HepG2 (cell line): ENCODE results near the gene KIF2B. TPM values are rescaled to one million over a fixed set of nuclear protein-coding genes. Genes with fewer than 3 reads are reported as not detected.

Experiments used
- ATAC-seq: fragments of 200-7000 bp; cut with Tn5 transposase; 3 replicates; pipeline ENCODE4 v1.9.1; 2020; ENCODE audit warnings: mild to moderate bottlenecking, moderate library complexity
- BruUV-seq: library from RNA; stranded (reverse); fragments of 400-500 nt; replicated peaks from 2 replicates; lab custom pipeline; 2021; lab: Mats Ljungman, UMichigan
- CTCF ChIA-PET: fragments of 300-600 bp; formaldehyde crosslinking; extraction: SDS; loops from one replicate; lab custom pipeline; 2021; ENCODE audit warnings: low total read pairs, inconsistent platforms, low intra/inter-chr PET ratio; lab: Yijun Ruan, JAX
- POLR2A ChIA-PET: fragments of 350-600 bp; sonication (Branson Sonifier 250); formaldehyde crosslinking; loops from one replicate; lab custom pipeline; 2020; ENCODE audit warnings: antibody characterized with exemption, inconsistent platforms; lab: Yijun Ruan, JAX
- DNase-seq: peaks from one replicate; pipeline ENCODE4 v3.0.0-alpha.2; 2015; ENCODE audit warnings: low spot score
- FAIRE-seq: peaks from 3 replicates; lab custom pipeline; 2011; peaks lifted over from hg19 to GRCh38; lab: Jason Lieb, UNC
- H2AFZ ChIP-seq: one replicate; pipeline ENCODE4 v1.6.1; 2011; ENCODE audit warnings: low read length, inconsistent platforms
- H3K27ac ChIP-seq: fragments of 300-600 bp; 3 replicates; pipeline ENCODE4 v1.8.0; 2011; ENCODE audit warnings: mixed run types, mild to moderate bottlenecking, mixed read lengths, low read length, inconsistent platforms; ENCODE audit not compliant: insufficient read depth; ENCODE audit errors: extremely low read length
- H3K27me3 ChIP-seq, 2 experiments: fragments of 200-600 bp in 1 of 2; 2 replicates in 1 of 2; 3 replicates in 1 of 2; pipeline versions ENCODE4 v1.6.0 to v1.8.0; 2011; ENCODE audit warnings: low read length in 2 of 2, mild to moderate bottlenecking in 2 of 2, moderate library complexity in 2 of 2, inconsistent platforms in 1 of 2; ENCODE audit not compliant: insufficient read depth in 2 of 2, control insufficient read depth in 1 of 2
- H3K36me3 ChIP-seq, 2 experiments: fragments of 200-600 bp in 1 of 2; replicated peaks in 1 of 2; 2 replicates in 1 of 2; 3 replicates in 1 of 2; pipeline versions ENCODE4 v1.5.1 to v1.8.0; 2011; ENCODE audit warnings: low read length in 2 of 2, inconsistent platforms in 1 of 2; ENCODE audit not compliant: insufficient read depth in 2 of 2, control insufficient read depth in 1 of 2
- H3K4me1 ChIP-seq: 2 replicates; pipeline ENCODE4 v1.5.1; 2012; ENCODE audit warnings: low read length, inconsistent platforms; ENCODE audit not compliant: insufficient read depth
- H3K4me2 ChIP-seq: 2 replicates; pipeline ENCODE4 v1.6.0; 2011; ENCODE audit warnings: low read depth, low read length, inconsistent platforms
- H3K4me3 ChIP-seq, 3 experiments: fragments of 200-600 bp in 1 of 3; sonication (generic), shearing (Covaris generic) in 1 of 3; replicated peaks in 1 of 3; 2 replicates each; pipeline ENCODE4 v1.5.1; 2011 to 2016; ENCODE audit warnings: low read length in 3 of 3, inconsistent platforms in 2 of 3, low read depth in 2 of 3, mild to moderate bottlenecking in 2 of 3, control low read depth in 1 of 3, mixed read lengths in 1 of 3; ENCODE audit not compliant: insufficient read depth in 1 of 3
- H3K79me2 ChIP-seq: one replicate; pipeline ENCODE4 v1.6.1; 2011; ENCODE audit warnings: low read length, inconsistent platforms; ENCODE audit not compliant: insufficient read depth
- H3K9ac ChIP-seq: 2 replicates; pipeline ENCODE4 v1.6.0; 2011; ENCODE audit warnings: mild to moderate bottlenecking, low read depth, low read length, inconsistent platforms; ENCODE audit not compliant: insufficient read depth
- H3K9me3 ChIP-seq: 2 replicates; pipeline ENCODE4 v1.5.1; 2012; ENCODE audit warnings: mild to moderate bottlenecking, low read length
- H4K20me1 ChIP-seq: 2 replicates; pipeline ENCODE4 v1.6.0; 2011; ENCODE audit warnings: inconsistent platforms, mild to moderate bottlenecking, low read length, moderate library complexity; ENCODE audit not compliant: insufficient read depth
- JUN ChIP-seq: sonication (generic); formaldehyde crosslinking; IDR thresholded peaks from 2 replicates; pipeline ENCODE4 v1.4.0; 2020; ENCODE audit warnings: mild to moderate bottlenecking, missing genetic modification reagents
- KLF9 ChIP-seq: IDR thresholded peaks from 2 replicates; pipeline ENCODE4 v1.6.1; 2016; ENCODE audit warnings: low read depth
- SP5 ChIP-seq: IDR thresholded peaks from 2 replicates; pipeline ENCODE4 v1.6.1; 2016; ENCODE audit warnings: low read depth, borderline replicate concordance
- SRY ChIP-seq: sonication (generic); formaldehyde crosslinking; IDR thresholded peaks from 2 replicates; pipeline ENCODE4 v1.8.0; 2022; ENCODE audit warnings: mild to moderate bottlenecking, missing genetic modification reagents
- STAT6 ChIP-seq: sonication (generic); formaldehyde crosslinking; IDR thresholded peaks from 2 replicates; pipeline ENCODE4 v1.4.0; 2020; ENCODE audit warnings: missing genetic modification reagents, mild to moderate bottlenecking, borderline replicate concordance
- TEAD2 ChIP-seq: sonication (generic); formaldehyde crosslinking; IDR thresholded peaks from 2 replicates; pipeline ENCODE4 v1.9.0; 2021; ENCODE audit warnings: missing genetic modification reagents
- ZBTB20 ChIP-seq: sonication (generic); formaldehyde crosslinking; IDR thresholded peaks from 2 replicates; pipeline ENCODE4 v1.8.1; 2023; ENCODE audit warnings: missing genetic modification reagents, low read depth, mild to moderate bottlenecking, borderline replicate concordance
- ZMAT3 ChIP-seq: sonication (generic); formaldehyde crosslinking; conservative IDR thresholded peaks from 2 replicates; pipeline ENCODE4 v1.7.0; 2021; ENCODE audit warnings: missing genetic modification reagents
- ZNF607 ChIP-seq: sonication (generic); formaldehyde crosslinking; IDR thresholded peaks from 2 replicates; pipeline ENCODE4 v1.5.1; 2020; ENCODE audit warnings: missing genetic modification reagents, mild to moderate bottlenecking, borderline replicate concordance
- ZNF775 ChIP-seq: sonication (generic); formaldehyde crosslinking; IDR thresholded peaks from 2 replicates; pipeline ENCODE4 v1.4.0; 2020; ENCODE audit warnings: missing genetic modification reagents, mild to moderate bottlenecking, moderate library complexity, borderline replicate concordance
- WGBS: methylation state at CpG from one replicate; pipeline ENCODE4 v1.1.6; 2017; ENCODE audit warnings: low lambda C conversion rate; 5-methylcytosine and 5-hydroxymethylcytosine counted together
- in situ Hi-C: cut with HindIII; loops from 2 replicates; pipeline ENCODE4 v1.10.0; 2017; ENCODE audit warnings: low pct_unique_long_range_greater_than_20kb; ENCODE audit not compliant: extremely low pct_ligation_motif_present
- intact Hi-C: fragments of 100-400 bp; cut with micrococcal nuclease; formaldehyde crosslinking; loops from one replicate; pipeline ENCODE4 v1.10.0; 2022; ENCODE audit not compliant: unreplicated experiment
- polyA plus RNA-seq, 8 experiments: library from polyadenylated mRNA; depleted of rRNA in 3 of 8; stranded (reverse) in 7 of 8; unstranded in 1 of 8; fragments of >200 nt; fragmentation: Illumina TruSeq in 4 of 8; extraction: Trizol in 4 of 8; gene quantifications; 2 replicates each; pipeline versions ENCODE4 v1.2.1 to v1.2.3, GENCODE V29; 2011 to 2016; ENCODE audit warnings: low read depth in 4 of 8, missing spikeins in 1 of 8, mixed read lengths in 1 of 8; ENCODE audit not compliant: insufficient read depth in 1 of 8
- total RNA-seq, 5 experiments: library from RNA; depleted of rRNA; stranded (reverse); fragments of >200 nt; fragmentation: Illumina TruSeq; extraction: Trizol; gene quantifications; 2 replicates each; pipeline ENCODE4 v1.2.3, GENCODE V29; 2016; ENCODE audit warnings: low read depth in 1 of 5

Gene KIF2B
- total and polyA plus RNA-seq, 2 of the 13 experiments (the other 11 are each of a cell fraction or from before 2014, with no cell fraction given), result not detected

- H2AFZ ChIP-seq, result no peak overlapping the region
- no TSS peak for BruUV-seq
- intact Hi-C loops, result no loop called here
- TF ChIP-seq ZNF607 (CRISPR knock-in tag) (no peak), SRY (no peak), TEAD2 (CRISPR knock-in tag) (no peak), SP5 (CRISPR knock-in tag) (no peak), ZBTB20 (CRISPR knock-in tag) (no peak), ZMAT3 (CRISPR knock-in tag) (no peak), KLF9 (CRISPR knock-in tag) (no peak), ZNF775 (CRISPR knock-in tag) (no peak), JUN (CRISPR knock-in tag) (no peak)
- ATAC-seq (no peak), DNase-seq (no peak), FAIRE-seq (no peak)
- in situ Hi-C loops, result loop anchor here (25.0 kb wide), 1 partner anchor 106 kb away; no protein-coding TSS in a partner anchor
- H3K9me3 ChIP-seq, result 0 out of 2 replicates have a peak, but pooled peaks cover 11% of the 10 kb centered on the region
- H3K4me1 ChIP-seq, result no peaks in the 10 kb centered on the region
- CTCF ChIA-PET, result no interaction called here
- H3K79me2 ChIP-seq, result no peaks in the 10 kb centered on the region
- H3K36me3 ChIP-seq, result no peaks in the 10 kb centered on the region
- H3K27ac ChIP-seq, result no peak overlapping the region
- no peaks in the 10 kb centered on the region for H3K27me3 ChIP-seq
- POLR2A ChIA-PET, result no interaction called here
- no peak overlapping the region for H3K4me3 ChIP-seq
- H3K4me2 ChIP-seq, result no peak overlapping the region
- H3K9ac ChIP-seq, result no peak overlapping the region
- 0% methylated on average over 5 of the region's 5 CpGs for WGBS
- no peaks in the 10 kb centered on the region for H4K20me1 ChIP-seq
Measured at GRCh38 chr17:53792997-53793396, 29.7 kb upstream of the KIF2B start.

- intact Hi-C loops (no loop called here), in situ Hi-C loops (loop anchor here (25.0 kb wide), 1 partner anchor 108 kb away; no protein-coding TSS in a partner anchor)
- H2AFZ ChIP-seq, result no peak overlapping the region
- ChIA-PET CTCF (no interaction called here), POLR2A (no interaction called here)
- no peaks in the 10 kb centered on the region for H4K20me1 ChIP-seq
- DNase-seq, result no peak
- H3K4me3 ChIP-seq, result no peak overlapping the region
- H3K4me2 ChIP-seq, result no peak overlapping the region
- FAIRE-seq, result no peak
- H3K9ac ChIP-seq, result no peak overlapping the region
- no peaks in the 10 kb centered on the region for H3K36me3 ChIP-seq
- H3K4me1 ChIP-seq, result no peaks in the 10 kb centered on the region
- 0 out of 2 replicates have a peak, but pooled peaks cover 13% of the 10 kb centered on the region for H3K9me3 ChIP-seq
- no peaks in the 10 kb centered on the region for H3K27me3 ChIP-seq
- TF ChIP-seq STAT6, result no peak
- H3K79me2 ChIP-seq, result no peaks in the 10 kb centered on the region
- no TSS peak for BruUV-seq
- H3K27ac ChIP-seq, result no peak overlapping the region
- ATAC-seq, result no peak
Measured at GRCh38 chr17:53794875-53795274, 27.9 kb upstream of the KIF2B start.
